IMR-90 (cell line): ENCODE data around the gene RAI2. TPM values are rescaled to one million over a fixed set of nuclear protein-coding genes. Genes with fewer than 3 reads are reported as not detected.
A peak's percentile ranks its signal among the peaks of the same experiment; 100 is the strongest.

Source experiments
- ATAC-seq: fragments of 200-7000 bp; cut with Tn5 transposase; 2 replicates; pipeline ENCODE4 v1.9.1; 2020; ENCODE audit warnings: low read depth, mild to moderate bottlenecking, moderate library complexity
- Bru-seq: library from RNA; stranded (reverse); fragments of 400-500 nt; gene quantifications from one replicate; lab custom pipeline; 2021; lab: Mats Ljungman, UMichigan
- BruChase-seq, 2 experiments: library from RNA; stranded (reverse); fragments of 400-500 nt; gene quantifications; one replicate each; lab custom pipeline; 2021; lab: Mats Ljungman, UMichigan
- BruUV-seq: library from RNA; stranded (reverse); fragments of 400-500 nt; replicated peaks from 2 replicates; lab custom pipeline; 2021; lab: Mats Ljungman, UMichigan
- CTCF ChIA-PET: fragments of 300-600 bp; formaldehyde crosslinking; extraction: SDS; loops from one replicate; lab custom pipeline; 2021; ENCODE audit warnings: antibody characterized with exemption; lab: Yijun Ruan, JAX
- POLR2A ChIA-PET: fragments of 300-600 bp; sonication (Branson Sonifier 250); formaldehyde crosslinking; loops from one replicate; lab custom pipeline; 2022; ENCODE audit warnings: antibody characterized with exemption; ENCODE audit not compliant: unreplicated experiment; lab: Charles Lee
- DNase-seq: peaks from one replicate; pipeline ENCODE4 v3.0.0; 2013
- H2AFZ ChIP-seq: replicated peaks from 2 replicates; pipeline ENCODE3; 2013; ENCODE audit warnings: low read length, mild to moderate bottlenecking; ENCODE audit not compliant: poor library complexity
- H2AK5ac ChIP-seq: 2 replicates; pipeline ENCODE4 v1.6.1; 2013; ENCODE audit warnings: low read depth, low read length, inconsistent platforms
- H2AK9ac ChIP-seq: replicated peaks from 2 replicates; pipeline ENCODE3; 2013; ENCODE audit warnings: mild to moderate bottlenecking, low read depth, low read length, moderate library complexity; ENCODE audit not compliant: poor library complexity
- H2BK120ac ChIP-seq: 2 replicates; pipeline ENCODE4 v1.6.1; 2013; ENCODE audit warnings: low read depth, low read length, inconsistent platforms
- H2BK15ac ChIP-seq: 3 replicates; pipeline ENCODE4 v1.6.1; 2013; ENCODE audit warnings: low read depth, low read length, inconsistent platforms
- H2BK20ac ChIP-seq: 2 replicates; pipeline ENCODE4 v1.6.1; 2013; ENCODE audit warnings: low read depth, mild to moderate bottlenecking, inconsistent platforms, low read length, moderate library complexity
- H2BK5ac ChIP-seq: 2 replicates; pipeline ENCODE4 v1.6.1; 2013; ENCODE audit warnings: mild to moderate bottlenecking, low read depth, low read length, inconsistent platforms; ENCODE audit not compliant: poor library complexity, severe bottlenecking
- H3K14ac ChIP-seq: replicated peaks from 2 replicates; pipeline ENCODE4 v1.6.1; 2013; ENCODE audit warnings: low read depth, low read length, inconsistent platforms
- H3K18ac ChIP-seq: 2 replicates; pipeline ENCODE4 v1.6.1; 2013; ENCODE audit warnings: low read depth, low read length, control low read depth
- H3K23ac ChIP-seq: 2 replicates; pipeline ENCODE4 v1.6.1; 2013; ENCODE audit warnings: low read depth, low read length, inconsistent platforms
- H3K27ac ChIP-seq: 2 replicates; pipeline ENCODE4 v1.5.1; 2013; ENCODE audit warnings: mild to moderate bottlenecking, control low read depth, low read length; ENCODE audit not compliant: insufficient read depth
- H3K27me3 ChIP-seq: 2 replicates; pipeline ENCODE4 v1.6.1; 2013; ENCODE audit warnings: low read length; ENCODE audit not compliant: control insufficient read depth, insufficient read depth
- H3K36me3 ChIP-seq: 2 replicates; pipeline ENCODE4 v1.6.1; 2013; ENCODE audit warnings: low read length, mixed read lengths; ENCODE audit not compliant: control insufficient read depth, insufficient read depth
- H3K4ac ChIP-seq: 2 replicates; pipeline ENCODE4 v1.6.1; 2013; ENCODE audit warnings: low read depth, low read length, inconsistent platforms
- H3K4me1 ChIP-seq: 2 replicates; pipeline ENCODE4 v1.6.1; 2013; ENCODE audit warnings: low read length, mixed read lengths; ENCODE audit not compliant: control insufficient read depth, insufficient read depth
- H3K4me2 ChIP-seq: 2 replicates; pipeline ENCODE4 v1.6.1; 2013; ENCODE audit warnings: low read depth, mild to moderate bottlenecking, control low read depth, low read length, moderate library complexity
- H3K4me3 ChIP-seq: 2 replicates; pipeline ENCODE4 v1.5.1; 2013; ENCODE audit warnings: low read depth, mild to moderate bottlenecking, control low read depth, low read length, moderate library complexity; ENCODE audit not compliant: insufficient read depth
- H3K56ac ChIP-seq: 2 replicates; pipeline ENCODE4 v1.6.1; 2013; ENCODE audit warnings: low read length, inconsistent platforms; ENCODE audit not compliant: insufficient read depth; ENCODE audit errors: extremely low read depth
- H3K79me1 ChIP-seq, 2 experiments: 2 replicates each; pipeline ENCODE4 v1.6.1; 2013; ENCODE audit warnings: low read length in 2 of 2, inconsistent platforms in 1 of 2, low read depth in 1 of 2
- H3K9ac ChIP-seq: 2 replicates; pipeline ENCODE4 v1.6.1; 2013; ENCODE audit warnings: low read depth, low read length, control low read depth
- H3K9me1 ChIP-seq: 2 replicates; pipeline ENCODE4 v1.6.1; 2013; ENCODE audit warnings: low read length, inconsistent platforms; ENCODE audit not compliant: insufficient read depth
- H3K9me3 ChIP-seq: 2 replicates; pipeline ENCODE4 v1.6.1; 2013; ENCODE audit warnings: low read length; ENCODE audit not compliant: control insufficient read depth, insufficient read depth
- H4K20me1 ChIP-seq: 2 replicates; pipeline ENCODE4 v1.6.1; 2013; ENCODE audit warnings: low read length, inconsistent platforms; ENCODE audit not compliant: insufficient read depth
- H4K5ac ChIP-seq: 2 replicates; pipeline ENCODE4 v1.6.1; 2013; ENCODE audit warnings: mild to moderate bottlenecking, low read depth, low read length, control low read depth
- H4K8ac ChIP-seq, 2 experiments: 2 replicates each; pipeline ENCODE4 v1.6.1; 2013; ENCODE audit warnings: low read depth in 2 of 2, low read length in 2 of 2, control low read depth in 1 of 2, inconsistent platforms in 1 of 2
- H4K91ac ChIP-seq: 2 replicates; pipeline ENCODE4 v1.6.1; 2013; ENCODE audit warnings: low read depth, low read length, inconsistent platforms; ENCODE audit not compliant: insufficient read depth
- CEBPB ChIP-seq: IDR thresholded peaks from 2 replicates; pipeline ENCODE4 v1.6.1; 2012; ENCODE audit warnings: low read depth, low read length, improper control_type of control experiment
- FOS ChIP-seq: fragments of 150-350 bp; IDR thresholded peaks from 2 replicates; pipeline ENCODE4 v1.6.1; 2016; ENCODE audit warnings: low read depth, low read length
- MAFK ChIP-seq: IDR thresholded peaks from 2 replicates; pipeline ENCODE4 v1.6.1; 2012; ENCODE audit warnings: low read depth, low read length, improper control_type of control experiment
- MXI1 ChIP-seq: IDR thresholded peaks from 2 replicates; pipeline ENCODE4 v1.6.1; 2012; ENCODE audit warnings: low read depth, mild to moderate bottlenecking, low read length, moderate library complexity, borderline replicate concordance
- POLR2A ChIP-seq: IDR thresholded peaks from 2 replicates; pipeline ENCODE4 v1.6.1; 2012; ENCODE audit warnings: mild to moderate bottlenecking, low read depth, low read length
- RCOR1 ChIP-seq: IDR thresholded peaks from 2 replicates; pipeline ENCODE4 v1.6.1; 2012; ENCODE audit warnings: mild to moderate bottlenecking, low read length, improper control_type of control experiment; ENCODE audit not compliant: insufficient replicate concordance
- WGBS, 2 experiments: methylation state at CpG; one replicate each; pipeline versions ENCODE4 v1.1.5 to v1.1.7; 2013; ENCODE audit warnings: missing lambda C conversion rate in 2 of 2; ENCODE audit not compliant: insufficient read length in 1 of 2; ENCODE audit errors: extremely low coverage in 2 of 2; 5-methylcytosine and 5-hydroxymethylcytosine counted together
- dilution Hi-C: fragments of 300-500 bp; cut with HindIII; formaldehyde crosslinking; loops from one replicate; pipeline ENCODE4 v1.14.3; 2018; ENCODE audit warnings: low sequenced_read_pairs; ENCODE audit not compliant: unreplicated experiment
- in situ Hi-C: fragments of 300-500 bp; cut with MboI; formaldehyde crosslinking; loops from 3 replicates; pipeline ENCODE4 v1.14.3; 2019; ENCODE audit warnings: low sequenced_read_pairs, inconsistent platforms, mixed read lengths
- intact Hi-C: fragments of 100-400 bp; cut with micrococcal nuclease; formaldehyde crosslinking; loops from 2 replicates; pipeline ENCODE4 v1.10.0; 2022
- long read RNA-seq: library from polyadenylated mRNA; unstranded; transcript quantifications from one replicate; pipeline ENCODE4 v2.0.0, GENCODE V29; 2021; ENCODE audit not compliant: unreplicated experiment
- polyA plus RNA-seq, 3 experiments: library from polyadenylated mRNA; depleted of rRNA; stranded (reverse); fragments of >200 nt; gene quantifications; 2 replicates each; pipeline ENCODE4 v1.2.3, GENCODE V29; 2012; ENCODE audit warnings: low replicate concordance in 1 of 3
- total RNA-seq: library from RNA; depleted of rRNA; stranded (reverse); fragments of >200 nt; gene quantifications from 2 replicates; pipeline ENCODE4 v1.2.3, GENCODE V29; 2012; rRNA removed
- TF ChIP-seq, protein P1 (sequence below): conservative IDR thresholded peaks from 2 replicates; pipeline ENCODE4 v1.5.1; 2012; ENCODE audit warnings: mild to moderate bottlenecking, low read depth, low read length, improper control_type of control experiment
- TF ChIP-seq, protein P2 (sequence below): fragments of 150-350 bp; IDR thresholded peaks from 2 replicates; pipeline ENCODE4 v1.6.1; 2016; ENCODE audit warnings: low read depth, mild to moderate bottlenecking, low read length, moderate library complexity, borderline replicate concordance

RAI2 gene
- not detected in 2 replicates for total RNA-seq
- 0.04 and 0.07 TPM in 2 replicates for polyA plus RNA-seq (2012; rRNA removed)
- polyA plus RNA-seq (2012; cell fraction: cytosol; rRNA removed) = 0.02 TPM in 1 of 2 replicates, not detected in the other
- polyA plus RNA-seq (2012; cell fraction: nucleus; rRNA removed; ENCODE audit: low replicate concordance) = 0.02 and 0.05 TPM in 2 replicates
- Bru-seq, nascent RNA = percentile 10 among the genes with signal in this experiment
- percentile 4 among the genes with signal in this experiment for BruChase-seq, experiment 1, labeled RNA remaining after a 6-hour chase
- percentile 8 among the genes with signal in this experiment for BruChase-seq, experiment 2, labeled RNA remaining after a 2-hour chase
- long read RNA-seq = 0 reads

DNA sequence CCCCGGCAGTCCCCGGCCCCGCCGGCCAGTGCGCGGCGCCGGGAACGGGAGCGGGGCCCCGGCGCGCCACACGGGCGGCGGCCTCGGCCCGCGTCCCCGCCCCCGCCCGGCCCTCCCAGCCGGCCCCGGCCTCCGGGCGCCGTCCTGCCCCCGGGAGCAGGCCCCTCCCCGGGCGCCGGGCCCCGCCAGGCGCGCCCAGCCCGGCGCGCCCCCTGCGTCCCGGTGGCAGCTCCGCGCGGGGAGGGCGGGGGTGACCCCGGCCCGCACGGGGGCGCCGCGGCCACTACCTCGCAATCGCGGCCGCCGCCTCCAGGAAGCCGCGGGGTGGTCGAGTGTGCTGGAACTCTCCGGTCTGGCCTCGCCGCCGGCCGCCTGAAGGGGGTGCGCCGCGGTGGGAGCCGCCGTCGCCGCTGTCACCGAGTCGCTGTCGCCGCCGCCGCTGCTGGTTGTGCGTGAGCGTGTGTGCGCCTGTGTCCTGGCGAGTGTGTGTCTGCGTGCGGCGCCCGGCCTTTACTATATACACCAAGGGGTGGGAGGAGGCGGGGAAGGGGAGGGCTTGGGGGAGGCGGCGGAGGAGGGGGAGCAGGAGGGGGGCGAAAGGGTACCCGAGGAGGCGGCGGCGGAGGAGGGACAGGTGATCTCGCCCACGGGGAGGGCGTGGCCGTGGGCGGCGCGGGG, at the start of gene RAI2:
TSS of gene RAI2 (minus strand) at position 488 of the 678 bp plus-strand sequence. CDS start 59,288 bp downstream, outside the sequence.
- H3K23ac ChIP-seq = no peak within 1 kb of the TSS
- no peaks in the 10 kb centered on the region for H3K36me3 ChIP-seq
- no peak within 1 kb of the TSS for H2BK15ac ChIP-seq
- ChIA-PET CTCF (no interaction called here), POLR2A (no interaction called here)
- no peak within 1 kb of the TSS for H3K56ac ChIP-seq
- H2AK5ac ChIP-seq = no peak within 1 kb of the TSS
- H3K27me3 ChIP-seq = peaks cover 39% of the 10 kb centered on the region
- no TSS peak for BruUV-seq
- H3K18ac ChIP-seq = no peak within 1 kb of the TSS
- no peak within 1 kb of the TSS for H2BK120ac ChIP-seq
- no peak within 1 kb of the TSS for H3K9ac ChIP-seq
- ATAC-seq = peak; percentile 32
- intact Hi-C loops = no loop called here
- TF ChIP-seq POLR2A (no peak), RCOR1 (no peak), FOS (no peak), CEBPB (no peak), MAFK (no peak), MXI1 (no peak)
- TF ChIP-seq, protein P1, sequence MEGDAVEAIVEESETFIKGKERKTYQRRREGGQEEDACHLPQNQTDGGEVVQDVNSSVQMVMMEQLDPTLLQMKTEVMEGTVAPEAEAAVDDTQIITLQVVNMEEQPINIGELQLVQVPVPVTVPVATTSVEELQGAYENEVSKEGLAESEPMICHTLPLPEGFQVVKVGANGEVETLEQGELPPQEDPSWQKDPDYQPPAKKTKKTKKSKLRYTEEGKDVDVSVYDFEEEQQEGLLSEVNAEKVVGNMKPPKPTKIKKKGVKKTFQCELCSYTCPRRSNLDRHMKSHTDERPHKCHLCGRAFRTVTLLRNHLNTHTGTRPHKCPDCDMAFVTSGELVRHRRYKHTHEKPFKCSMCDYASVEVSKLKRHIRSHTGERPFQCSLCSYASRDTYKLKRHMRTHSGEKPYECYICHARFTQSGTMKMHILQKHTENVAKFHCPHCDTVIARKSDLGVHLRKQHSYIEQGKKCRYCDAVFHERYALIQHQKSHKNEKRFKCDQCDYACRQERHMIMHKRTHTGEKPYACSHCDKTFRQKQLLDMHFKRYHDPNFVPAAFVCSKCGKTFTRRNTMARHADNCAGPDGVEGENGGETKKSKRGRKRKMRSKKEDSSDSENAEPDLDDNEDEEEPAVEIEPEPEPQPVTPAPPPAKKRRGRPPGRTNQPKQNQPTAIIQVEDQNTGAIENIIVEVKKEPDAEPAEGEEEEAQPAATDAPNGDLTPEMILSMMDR = no peak
- TF ChIP-seq, protein P2, sequence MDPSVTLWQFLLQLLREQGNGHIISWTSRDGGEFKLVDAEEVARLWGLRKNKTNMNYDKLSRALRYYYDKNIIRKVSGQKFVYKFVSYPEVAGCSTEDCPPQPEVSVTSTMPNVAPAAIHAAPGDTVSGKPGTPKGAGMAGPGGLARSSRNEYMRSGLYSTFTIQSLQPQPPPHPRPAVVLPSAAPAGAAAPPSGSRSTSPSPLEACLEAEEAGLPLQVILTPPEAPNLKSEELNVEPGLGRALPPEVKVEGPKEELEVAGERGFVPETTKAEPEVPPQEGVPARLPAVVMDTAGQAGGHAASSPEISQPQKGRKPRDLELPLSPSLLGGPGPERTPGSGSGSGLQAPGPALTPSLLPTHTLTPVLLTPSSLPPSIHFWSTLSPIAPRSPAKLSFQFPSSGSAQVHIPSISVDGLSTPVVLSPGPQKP = no peak
- WGBS, 2 experiments = 26% methylated on average over 23 of the region's 98 CpGs; no CpG with 5 or more reads in 1 of the 2 experiments
- H3K79me1 ChIP-seq = no peaks in the 10 kb centered on the region
- H2BK5ac ChIP-seq = no peak within 1 kb of the TSS
- H3K14ac ChIP-seq = no peak within 1 kb of the TSS
- H2AFZ ChIP-seq = peak within 1 kb of the TSS; percentile 71
- H4K5ac ChIP-seq = no peak within 1 kb of the TSS
- no peak within 1 kb of the TSS for H4K8ac ChIP-seq
- H3K9me3 ChIP-seq = no peaks in the 10 kb centered on the region
- no peak within 1 kb of the TSS for H3K27ac ChIP-seq
- H3K4ac ChIP-seq = no peak within 1 kb of the TSS
- H3K4me3 ChIP-seq = peak within 1 kb of the TSS; percentile 32; the same call in 1 of the 2 replicates
- no peaks in the 10 kb centered on the region for H3K9me1 ChIP-seq
- peak within 1 kb of the TSS; percentile 13; the same call in 1 of the 2 replicates for H3K4me2 ChIP-seq
- H4K20me1 ChIP-seq = no peaks in the 10 kb centered on the region
- in situ Hi-C loops = no loop called here
- dilution Hi-C loops = no loop called here
- no peak within 1 kb of the TSS for H2AK9ac ChIP-seq
- no peak within 1 kb of the TSS for H4K91ac ChIP-seq
- DNase-seq = no peak
- no peaks in the 10 kb centered on the region for H3K4me1 ChIP-seq
- no peak within 1 kb of the TSS for H2BK20ac ChIP-seq
